ENCODE measurements around the gene LCE3A. TPM values are rescaled to one million over a fixed set of nuclear protein-coding genes. Genes with fewer than 3 reads are reported as not detected.

LCE3A gene
- total RNA-seq, 1 donor: not detected

GRCh38 chr1:152646656-152647055 is 23.8 kb upstream of the LCE3A start:
- TF ChIP-seq, protein P1, sequence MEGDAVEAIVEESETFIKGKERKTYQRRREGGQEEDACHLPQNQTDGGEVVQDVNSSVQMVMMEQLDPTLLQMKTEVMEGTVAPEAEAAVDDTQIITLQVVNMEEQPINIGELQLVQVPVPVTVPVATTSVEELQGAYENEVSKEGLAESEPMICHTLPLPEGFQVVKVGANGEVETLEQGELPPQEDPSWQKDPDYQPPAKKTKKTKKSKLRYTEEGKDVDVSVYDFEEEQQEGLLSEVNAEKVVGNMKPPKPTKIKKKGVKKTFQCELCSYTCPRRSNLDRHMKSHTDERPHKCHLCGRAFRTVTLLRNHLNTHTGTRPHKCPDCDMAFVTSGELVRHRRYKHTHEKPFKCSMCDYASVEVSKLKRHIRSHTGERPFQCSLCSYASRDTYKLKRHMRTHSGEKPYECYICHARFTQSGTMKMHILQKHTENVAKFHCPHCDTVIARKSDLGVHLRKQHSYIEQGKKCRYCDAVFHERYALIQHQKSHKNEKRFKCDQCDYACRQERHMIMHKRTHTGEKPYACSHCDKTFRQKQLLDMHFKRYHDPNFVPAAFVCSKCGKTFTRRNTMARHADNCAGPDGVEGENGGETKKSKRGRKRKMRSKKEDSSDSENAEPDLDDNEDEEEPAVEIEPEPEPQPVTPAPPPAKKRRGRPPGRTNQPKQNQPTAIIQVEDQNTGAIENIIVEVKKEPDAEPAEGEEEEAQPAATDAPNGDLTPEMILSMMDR (IDR thresholded peaks at IDR 0.05; ENCODE audit: extremely low read depth, low read depth, low read length): no peak
- Histone ChIP-seq H3K4me1 (ENCODE audit: insufficient read depth, low read length) (no peaks in the 10 kb centered on the region), H3K36me3 (ENCODE audit: insufficient read depth, low read length) (no peaks in the 10 kb centered on the region), H3K27ac (ENCODE audit: low read depth, low read length) (no peak overlapping the region), H3K79me2 (ENCODE audit: insufficient read depth, low read length) (no peaks in the 10 kb centered on the region), H3K27me3 (ENCODE audit: insufficient read depth, low read length) (no peaks in the 10 kb centered on the region), H3K9me3 (ENCODE audit: low read depth, low read length) (no peaks in the 10 kb centered on the region), H4K20me1 (ENCODE audit: insufficient read depth, low read length) (no peaks in the 10 kb centered on the region), H2AFZ (ENCODE audit: low read length) (no peak overlapping the region), H3K4me3 (ENCODE audit: insufficient read depth, low read length) (no peak overlapping the region), H3K4me2 (ENCODE audit: insufficient read depth, low read length) (no peak overlapping the region)
- DNase-seq (ENCODE audit: insufficient read length, low spot score, missing footprints): no peak

DNA sequence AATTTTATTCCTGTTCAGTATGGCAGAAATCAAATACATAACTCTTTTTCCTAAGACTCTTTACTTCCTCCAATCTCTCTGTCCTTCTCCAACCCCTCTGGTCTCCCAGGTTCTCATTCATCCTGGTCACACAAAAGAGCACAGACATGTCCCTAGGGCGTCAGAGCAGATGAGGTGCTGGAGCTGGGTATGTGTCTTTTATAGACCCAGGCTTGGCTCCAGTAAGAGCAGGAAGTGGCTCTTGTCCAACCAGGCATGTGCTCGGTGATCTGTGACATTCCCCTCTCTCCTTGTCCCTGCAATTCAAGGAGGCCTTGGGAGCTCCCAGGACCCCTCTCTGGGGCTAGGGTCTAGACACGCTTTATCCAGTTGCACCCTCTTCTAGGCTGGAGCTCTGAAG is 22.2 kb upstream of the LCE3A start:
- H3K79me2 ChIP-seq (ENCODE audit: insufficient read depth, low read length): no peaks in the 10 kb centered on the region
- DNase-seq (ENCODE audit: insufficient read length, low spot score, missing footprints): no peak
- no peaks in the 10 kb centered on the region for H3K4me1 ChIP-seq (ENCODE audit: insufficient read depth, low read length)
- H3K9me3 ChIP-seq (ENCODE audit: low read depth, low read length): no peaks in the 10 kb centered on the region
- no peak overlapping the region for H2AFZ ChIP-seq (ENCODE audit: low read length)
- H3K36me3 ChIP-seq (ENCODE audit: insufficient read depth, low read length): no peaks in the 10 kb centered on the region
- H3K4me2 ChIP-seq (ENCODE audit: insufficient read depth, low read length): no peak overlapping the region
- no peaks in the 10 kb centered on the region for H4K20me1 ChIP-seq (ENCODE audit: insufficient read depth, low read length)
- TF ChIP-seq, protein P1 (IDR thresholded peaks at IDR 0.05; ENCODE audit: extremely low read depth, low read depth, low read length): no peak
- H3K4me3 ChIP-seq (ENCODE audit: insufficient read depth, low read length): no peak overlapping the region
- H3K27ac ChIP-seq (ENCODE audit: low read depth, low read length): no peak overlapping the region
- no peaks in the 10 kb centered on the region for H3K27me3 ChIP-seq (ENCODE audit: insufficient read depth, low read length)

GRCh38 chr1:152643945-152644344 is 21.0 kb upstream of the LCE3A start:
- Histone ChIP-seq H4K20me1 (ENCODE audit: insufficient read depth, low read length) (no peaks in the 10 kb centered on the region), H2AFZ (ENCODE audit: low read length) (no peak overlapping the region), H3K4me2 (ENCODE audit: insufficient read depth, low read length) (no peak overlapping the region), H3K27ac (ENCODE audit: low read depth, low read length) (no peak overlapping the region), H3K9me3 (ENCODE audit: low read depth, low read length) (no peaks in the 10 kb centered on the region), H3K79me2 (ENCODE audit: insufficient read depth, low read length) (no peaks in the 10 kb centered on the region), H3K4me3 (ENCODE audit: insufficient read depth, low read length) (no peak overlapping the region), H3K36me3 (ENCODE audit: insufficient read depth, low read length) (no peaks in the 10 kb centered on the region), H3K4me1 (ENCODE audit: insufficient read depth, low read length) (no peaks in the 10 kb centered on the region), H3K27me3 (ENCODE audit: insufficient read depth, low read length) (no peaks in the 10 kb centered on the region)
- no peak for DNase-seq (ENCODE audit: insufficient read length, low spot score, missing footprints)
- TF ChIP-seq, protein P1 (IDR thresholded peaks at IDR 0.05; ENCODE audit: extremely low read depth, low read depth, low read length): no peak

DNA sequence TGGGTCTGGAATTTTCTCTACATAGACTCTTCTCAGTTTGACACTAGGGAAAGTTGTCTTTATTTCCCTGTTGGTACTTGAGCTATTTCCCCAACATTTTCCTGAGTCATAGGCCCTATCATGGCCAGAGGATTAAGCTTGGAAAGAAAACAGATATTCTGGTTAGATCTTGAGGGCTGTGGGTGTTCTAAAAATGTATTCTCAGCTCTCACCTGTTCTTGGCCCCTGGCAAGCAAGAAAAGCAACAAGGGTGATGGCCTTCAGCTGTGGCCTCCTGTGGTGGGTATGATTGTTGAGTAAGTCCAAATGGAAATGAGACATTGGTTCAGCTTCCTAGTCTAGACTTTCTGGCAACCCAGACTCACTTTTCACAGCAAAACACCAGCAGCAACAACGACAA is 17.4 kb upstream of the LCE3A start:
- Histone ChIP-seq H3K79me2 (ENCODE audit: insufficient read depth, low read length) (no peaks in the 10 kb centered on the region), H4K20me1 (ENCODE audit: insufficient read depth, low read length) (no peaks in the 10 kb centered on the region), H2AFZ (ENCODE audit: low read length) (no peak overlapping the region), H3K4me1 (ENCODE audit: insufficient read depth, low read length) (no peaks in the 10 kb centered on the region), H3K27me3 (ENCODE audit: insufficient read depth, low read length) (no peaks in the 10 kb centered on the region), H3K9me3 (ENCODE audit: low read depth, low read length) (no peaks in the 10 kb centered on the region), H3K4me3 (ENCODE audit: insufficient read depth, low read length) (no peak overlapping the region), H3K4me2 (ENCODE audit: insufficient read depth, low read length) (no peak overlapping the region), H3K27ac (ENCODE audit: low read depth, low read length) (no peak overlapping the region), H3K36me3 (ENCODE audit: insufficient read depth, low read length) (no peaks in the 10 kb centered on the region)
- TF ChIP-seq, protein P1 (IDR thresholded peaks at IDR 0.05; ENCODE audit: extremely low read depth, low read depth, low read length): no peak
- no peak for DNase-seq (ENCODE audit: insufficient read length, low spot score, missing footprints)
